ENCODE data around the gene DLG2. TPM values are rescaled to one million over a fixed set of nuclear protein-coding genes. Genes with fewer than 3 reads are reported as not detected.

Gene DLG2
- total RNA-seq, 4 donors from 2014 or later = 11.0 to 34.2 (median 19.8) TPM

- WGBS, 2 donors (ENCODE audit: low coverage in 1 of 2) = 48 to 50% methylated on average over 2 of the region's 2 CpGs
- no peak overlapping the region for H3K4me3 ChIP-seq
- peaks cover 4% of the 10 kb centered on the region for H3K27me3 ChIP-seq
- H3K9me3 ChIP-seq = no peaks in the 10 kb centered on the region
- no peaks in the 10 kb centered on the region for H3K36me3 ChIP-seq
- H3K4me1 ChIP-seq = no peaks in the 10 kb centered on the region
- H3K27ac ChIP-seq = no peak overlapping the region
- TF ChIP-seq CTCF (IDR thresholded peaks at IDR 0.05) (no peak), EP300 (IDR thresholded peaks at IDR 0.05) (no peak), POLR2AphosphoS5 (IDR thresholded peaks at IDR 0.05) (no peak), POLR2A (IDR thresholded peaks at IDR 0.05) (no peak)
- ATAC-seq = no peak
These were observed 1808.8 kb downstream of the DLG2 start for GRCh38 chr11:83818349-83818748.

- peak in 3 of 4 experiments; percentile 18 to 39 (median 25) for TF ChIP-seq CTCF (IDR thresholded peaks at IDR 0.05)
- no peak for TF ChIP-seq POLR2AphosphoS5 (IDR thresholded peaks at IDR 0.05)
- H3K36me3 ChIP-seq = no peaks in the 10 kb centered on the region
- 31 to 47% methylated on average over 2 of the region's 2 CpGs for WGBS, 2 donors (ENCODE audit: low coverage in 1 of 2)
These were observed 1810.5 kb downstream of the DLG2 start for GRCh38 chr11:83816572-83817187.

GRCh38 chr11:83815736-83816135, 1811.4 kb downstream of the DLG2 start:
- Histone ChIP-seq H3K27ac (no peak overlapping the region), H3K36me3 (no peaks in the 10 kb centered on the region), H3K9me3 (no peaks in the 10 kb centered on the region), H3K4me3 (no peak overlapping the region), H3K27me3 (peaks cover 4% of the 10 kb centered on the region), H3K4me1 (no peaks in the 10 kb centered on the region)
- TF ChIP-seq POLR2A (IDR thresholded peaks at IDR 0.05) (no peak), POLR2AphosphoS5 (IDR thresholded peaks at IDR 0.05) (no peak), EP300 (IDR thresholded peaks at IDR 0.05) (no peak), CTCF (IDR thresholded peaks at IDR 0.05) (no peak)
- WGBS, 2 donors (ENCODE audit: low coverage in 1 of 2) = 25 to 33% methylated on average over 1 of the region's 1 CpG
- ATAC-seq = no peak

More at GRCh38 chr11:83816572-83817187, 1810.5 kb downstream of the DLG2 start:
- no peak overlapping the region for H3K27ac ChIP-seq
- peaks cover 4% of the 10 kb centered on the region for H3K27me3 ChIP-seq
- H3K9me3 ChIP-seq = no peaks in the 10 kb centered on the region
- no peak overlapping the region for H3K4me3 ChIP-seq
- H3K4me1 ChIP-seq = no peaks in the 10 kb centered on the region
- no peak for ATAC-seq

GRCh38 chr11:83813296-83813695, 1813.8 kb downstream of the DLG2 start:
- ATAC-seq = no peak

More at GRCh38 chr11:83813296-83813695, 1813.8 kb downstream of the DLG2 start:
- H3K4me3 ChIP-seq = no peak overlapping the region
- no peaks in the 10 kb centered on the region for H3K36me3 ChIP-seq
- H3K27ac ChIP-seq = no peak overlapping the region
- H3K4me1 ChIP-seq = no peaks in the 10 kb centered on the region
- TF ChIP-seq POLR2AphosphoS5 (IDR thresholded peaks at IDR 0.05) (no peak), POLR2A (IDR thresholded peaks at IDR 0.05) (no peak), EP300 (IDR thresholded peaks at IDR 0.05) (no peak), CTCF (IDR thresholded peaks at IDR 0.05) (no peak)
- 79 to 93% methylated on average over 3 of the region's 3 CpGs for WGBS, 2 donors (ENCODE audit: low coverage in 1 of 2)
- no peaks in the 10 kb centered on the region for H3K9me3 ChIP-seq
- H3K27me3 ChIP-seq = peaks cover 4% of the 10 kb centered on the region
